Articular chondrocyte of knee joint (primary cell): Measurements from ENCODE around the gene GSTA3. TPM values are rescaled to one million over a fixed set of nuclear protein-coding genes. Genes with fewer than 3 reads are reported as not detected.

Experiments used
- total RNA-seq: library from RNA; depleted of rRNA; stranded (reverse); fragments of >200 nt; gene quantifications from 2 replicates; pipeline ENCODE4 v1.2.3, GENCODE V29; 2012

Gene GSTA3
- total RNA-seq, result not detected in 2 replicates

DNA sequence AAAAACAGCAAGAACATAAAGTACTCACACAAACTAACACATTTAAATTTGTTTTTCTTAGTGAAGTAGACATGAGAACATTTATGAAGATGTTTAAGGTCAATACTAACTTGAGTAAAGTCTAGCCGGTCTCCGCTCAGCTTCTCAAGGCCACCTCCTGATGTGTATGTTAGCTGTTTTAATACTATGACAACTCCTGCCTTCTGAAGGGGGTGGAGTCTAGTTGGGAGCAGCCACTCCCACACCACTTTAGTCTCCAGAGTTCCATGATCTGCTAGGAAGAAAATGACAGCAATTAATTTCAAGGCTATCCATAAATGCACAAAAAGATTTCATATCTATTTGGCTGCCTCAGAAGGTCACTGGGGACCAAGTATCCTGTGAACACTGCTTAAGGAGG is at the start of gene GSTA3:
TSS of gene GSTA3 (minus strand) at position 168 of the 400 bp plus-strand sequence. CDS start 3,864 bp downstream, outside the sequence.

Other genes starting within 250 kb of the GSTA3 start
- gene TMEM14A, start 238.6 kb downstream of the GSTA3 start, total RNA-seq, result 36.3 and 42.8 TPM in 2 replicates
- not detected in 2 replicates for gene GSTA2, start 146.2 kb downstream of the GSTA3 start, total RNA-seq
- gene GSTA1, start 105.9 kb downstream of the GSTA3 start, total RNA-seq, result 0.26 TPM in 1 of 2 replicates, not detected in the other
- not detected in 2 replicates for gene GSTA5, start 68.9 kb downstream of the GSTA3 start, total RNA-seq
- gene GSTA4, start 85.6 kb upstream of the GSTA3 start, total RNA-seq, result 69.4 and 69.5 TPM in 2 replicates
- gene CILK1, start 152.1 kb upstream of the GSTA3 start, total RNA-seq, result 19.9 and 20.0 TPM in 2 replicates
- gene FBXO9, start 155.7 kb upstream of the GSTA3 start, total RNA-seq, result 56.9 and 58.9 TPM in 2 replicates
- not detected in 2 replicates for gene GCM1, start 239.1 kb upstream of the GSTA3 start, total RNA-seq